Keratinocyte (primary cell): ENCODE measurements around the gene ARMC8. TPM values are rescaled to one million over a fixed set of nuclear protein-coding genes. Genes with fewer than 3 reads are reported as not detected.
A peak's percentile ranks its signal among the peaks of the same experiment; 100 is the strongest.

Experiments
- DNase-seq: peaks from one replicate; pipeline ENCODE4 v3.0.0-alpha.2; 2011; ENCODE audit warnings: low read depth, missing footprints, low spot score
- FAIRE-seq: peaks from 2 replicates; lab custom pipeline; 2011; peaks lifted over from hg19 to GRCh38; lab: Jason Lieb, UNC
- H2AFZ ChIP-seq: 2 replicates; pipeline ENCODE4 v1.6.0; 2012; ENCODE audit warnings: low read length, control low read depth, inconsistent platforms; ENCODE audit not compliant: control insufficient read depth
- H3K27ac ChIP-seq: 2 replicates; pipeline ENCODE4 v1.5.1; 2011; ENCODE audit warnings: low read length; ENCODE audit not compliant: control insufficient read depth, insufficient read depth
- H3K27me3 ChIP-seq: 3 replicates; pipeline ENCODE4 v1.6.0; 2011; ENCODE audit warnings: low read length; ENCODE audit not compliant: control insufficient read depth, insufficient read depth; ENCODE audit errors: extremely low read depth
- H3K36me3 ChIP-seq, 2 experiments: 2 replicates in 1 of 2; 3 replicates in 1 of 2; pipeline ENCODE4 v1.5.1; 2011; ENCODE audit warnings: low read length in 2 of 2, mild to moderate bottlenecking in 1 of 2; ENCODE audit not compliant: control insufficient read depth in 2 of 2, insufficient read depth in 2 of 2; ENCODE audit errors: extremely low read depth in 1 of 2
- H3K4me1 ChIP-seq: 3 replicates; pipeline ENCODE4 v1.5.1; 2011; ENCODE audit warnings: low read length; ENCODE audit not compliant: control insufficient read depth, insufficient read depth; ENCODE audit errors: extremely low read depth
- H3K4me2 ChIP-seq: 3 replicates; pipeline ENCODE4 v1.6.0; 2011; ENCODE audit warnings: low read depth, low read length; ENCODE audit not compliant: control insufficient read depth, insufficient read depth; ENCODE audit errors: extremely low read depth
- H3K4me3 ChIP-seq, 3 experiments: fragments of 200-600 bp in 1 of 3; sonication (generic) in 1 of 3; 2 replicates in 2 of 3; 3 replicates in 1 of 3; pipeline ENCODE4 v1.5.1; 2011 to 2016; ENCODE audit warnings: low read length in 3 of 3, mild to moderate bottlenecking in 3 of 3, control low read depth in 2 of 3, inconsistent platforms in 1 of 3, low read depth in 1 of 3, mixed read lengths in 1 of 3, mixed run types in 1 of 3, moderate library complexity in 1 of 3; ENCODE audit not compliant: control insufficient read depth in 2 of 3, insufficient read depth in 2 of 3; ENCODE audit errors: extremely low read depth in 1 of 3
- H3K79me2 ChIP-seq: 2 replicates; pipeline ENCODE4 v1.6.0; 2012; ENCODE audit warnings: low read length; ENCODE audit not compliant: control insufficient read depth, insufficient read depth
- H3K9ac ChIP-seq: 3 replicates; pipeline ENCODE4 v1.6.0; 2011; ENCODE audit warnings: low read length; ENCODE audit not compliant: control insufficient read depth, insufficient read depth; ENCODE audit errors: extremely low read depth
- H3K9me1 ChIP-seq: 3 replicates; pipeline ENCODE4 v1.6.0; 2011; ENCODE audit warnings: low read length; ENCODE audit not compliant: control insufficient read depth, insufficient read depth; ENCODE audit errors: extremely low read depth
- H3K9me3 ChIP-seq: 2 replicates; pipeline ENCODE4 v1.5.1; 2012; ENCODE audit warnings: low read depth, low read length; ENCODE audit not compliant: control insufficient read depth
- H4K20me1 ChIP-seq: 3 replicates; pipeline ENCODE4 v1.6.0; 2011; ENCODE audit warnings: low read length; ENCODE audit not compliant: control insufficient read depth, insufficient read depth; ENCODE audit errors: extremely low read depth
- EZH2 ChIP-seq: IDR thresholded peaks from one replicate; pipeline ENCODE4 v1.6.1; 2012; ENCODE audit warnings: inconsistent platforms, mild to moderate bottlenecking, low read length, moderate library complexity
- dilution Hi-C: fragments of 300-500 bp; cut with MboI; formaldehyde crosslinking; loops from one replicate; pipeline ENCODE4 v1.7.0; 2020; ENCODE audit warnings: low sequenced_read_pairs; ENCODE audit not compliant: extremely low pct_ligation_motif_present
- polyA plus RNA-seq, 5 experiments: library from polyadenylated mRNA; depleted of rRNA in 3 of 5; stranded (reverse) in 3 of 5; stranded (forward) in 1 of 5; unstranded in 1 of 5; fragments of >200 nt; gene quantifications; 1 replicate in 1 of 5; 2 replicates in 3 of 5; 3 replicates in 1 of 5; pipeline versions ENCODE4 v1.2.1 to v1.2.3, GENCODE V29; 2011 to 2012; ENCODE audit warnings: missing spikeins in 2 of 5, low read depth in 1 of 5, low replicate concordance in 1 of 5
- TF ChIP-seq, protein P1 (sequence below), 3 experiments: IDR thresholded peaks in 1 of 3; conservative IDR thresholded peaks in 1 of 3; optimal IDR thresholded peaks in 1 of 3; 2 replicates in 2 of 3; 3 replicates in 1 of 3; pipeline versions ENCODE3 to v1.5.1; 2011; ENCODE audit warnings: low read length in 3 of 3, mild to moderate bottlenecking in 3 of 3, moderate library complexity in 2 of 3, control low read depth in 1 of 3, inconsistent platforms in 1 of 3; ENCODE audit not compliant: insufficient read depth in 2 of 3; ENCODE audit errors: extremely low read depth in 1 of 3

Gene ARMC8
- polyA plus RNA-seq, 1 donor (not counting 4 experiments of a cell fraction or from before 2014, with no cell fraction given) = 50.8 TPM

DNA sequence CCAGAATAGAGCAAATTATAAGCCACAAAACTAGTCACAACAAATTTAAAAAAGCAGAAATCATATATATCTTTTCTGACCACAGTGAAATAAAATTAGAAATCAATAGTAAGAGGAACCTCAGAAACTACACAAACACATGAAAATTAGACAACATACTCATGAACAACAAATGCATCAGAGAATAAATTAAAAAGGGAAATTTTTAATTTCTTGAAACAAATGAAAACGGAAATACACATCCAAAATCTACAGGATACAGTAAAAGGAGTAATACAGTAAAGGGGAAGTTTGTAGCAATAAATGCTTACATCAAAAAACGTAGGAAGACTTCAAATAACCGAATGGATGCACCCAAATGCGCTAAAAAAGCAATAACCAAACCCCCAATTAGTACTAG is 123.4 kb downstream of the ARMC8 start:
- H3K36me3 ChIP-seq = no peaks in the 10 kb centered on the region
- DNase-seq = no peak
- H3K27me3 ChIP-seq = no peaks in the 10 kb centered on the region
- H3K4me2 ChIP-seq = no peak overlapping the region
- peaks cover 4% of the 10 kb centered on the region for H3K4me1 ChIP-seq
- dilution Hi-C loops = no loop called here
- no peaks in the 10 kb centered on the region for H3K9me1 ChIP-seq
- TF ChIP-seq, protein P1, sequence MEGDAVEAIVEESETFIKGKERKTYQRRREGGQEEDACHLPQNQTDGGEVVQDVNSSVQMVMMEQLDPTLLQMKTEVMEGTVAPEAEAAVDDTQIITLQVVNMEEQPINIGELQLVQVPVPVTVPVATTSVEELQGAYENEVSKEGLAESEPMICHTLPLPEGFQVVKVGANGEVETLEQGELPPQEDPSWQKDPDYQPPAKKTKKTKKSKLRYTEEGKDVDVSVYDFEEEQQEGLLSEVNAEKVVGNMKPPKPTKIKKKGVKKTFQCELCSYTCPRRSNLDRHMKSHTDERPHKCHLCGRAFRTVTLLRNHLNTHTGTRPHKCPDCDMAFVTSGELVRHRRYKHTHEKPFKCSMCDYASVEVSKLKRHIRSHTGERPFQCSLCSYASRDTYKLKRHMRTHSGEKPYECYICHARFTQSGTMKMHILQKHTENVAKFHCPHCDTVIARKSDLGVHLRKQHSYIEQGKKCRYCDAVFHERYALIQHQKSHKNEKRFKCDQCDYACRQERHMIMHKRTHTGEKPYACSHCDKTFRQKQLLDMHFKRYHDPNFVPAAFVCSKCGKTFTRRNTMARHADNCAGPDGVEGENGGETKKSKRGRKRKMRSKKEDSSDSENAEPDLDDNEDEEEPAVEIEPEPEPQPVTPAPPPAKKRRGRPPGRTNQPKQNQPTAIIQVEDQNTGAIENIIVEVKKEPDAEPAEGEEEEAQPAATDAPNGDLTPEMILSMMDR (optimal IDR thresholded peaks at IDR 0.05 in 1 of 3, IDR thresholded peaks at IDR 0.05 in 1 of 3, conservative IDR thresholded peaks at IDR 0.05 in 1 of 3; ENCODE audit: extremely low read depth in 1 of 3, insufficient read depth in 2 of 3, low read length in 3 of 3) = no peak
- TF ChIP-seq EZH2 = no peak
- H3K79me2 ChIP-seq = no peaks in the 10 kb centered on the region
- H2AFZ ChIP-seq = no peak overlapping the region
- FAIRE-seq = no peak
- H3K27ac ChIP-seq = no peak overlapping the region
- H3K9me3 ChIP-seq = peaks cover 3% of the 10 kb centered on the region
- no peak overlapping the region for H3K4me3 ChIP-seq
- no peaks in the 10 kb centered on the region for H4K20me1 ChIP-seq
- no peak overlapping the region for H3K9ac ChIP-seq

DNA sequence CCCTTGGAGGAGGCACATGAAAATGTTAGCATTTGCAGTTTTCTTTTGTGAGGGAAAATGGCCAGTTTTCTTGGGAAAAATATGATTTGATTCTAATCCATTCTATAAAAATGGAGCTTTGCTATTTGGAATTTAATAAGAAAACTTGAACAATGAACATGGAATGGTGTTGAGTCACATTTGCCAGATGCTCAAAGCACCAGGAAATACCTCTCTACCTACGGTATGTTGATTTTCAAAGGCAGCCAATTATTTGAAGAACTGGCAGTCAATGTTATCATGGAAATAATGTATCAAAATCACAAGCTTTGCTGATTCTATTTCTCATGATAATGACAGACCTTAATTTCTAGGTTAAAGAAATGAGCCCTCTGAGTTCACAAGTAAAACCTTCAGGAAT is 127.7 kb downstream of the ARMC8 start:
- Histone ChIP-seq H4K20me1 (no peaks in the 10 kb centered on the region), H3K4me1 (peaks cover 4% of the 10 kb centered on the region), H2AFZ (peak overlapping the region; percentile 28), H3K27me3 (no peaks in the 10 kb centered on the region), H3K9ac (no peak overlapping the region), H3K36me3 (no peaks in the 10 kb centered on the region), H3K79me2 (no peaks in the 10 kb centered on the region), H3K4me2 (no peak overlapping the region), H3K27ac (no peak overlapping the region), H3K9me3 (no peaks in the 10 kb centered on the region), H3K9me1 (no peaks in the 10 kb centered on the region), H3K4me3 (no peak overlapping the region)
- dilution Hi-C loops = no loop called here
- FAIRE-seq (peak; percentile 70), DNase-seq (no peak)
- TF ChIP-seq EZH2 = no peak
- TF ChIP-seq, protein P1 (optimal IDR thresholded peaks at IDR 0.05 in 1 of 3, IDR thresholded peaks at IDR 0.05 in 1 of 3, conservative IDR thresholded peaks at IDR 0.05 in 1 of 3; ENCODE audit: extremely low read depth in 1 of 3, insufficient read depth in 2 of 3, low read length in 3 of 3) = no peak
